ENCODE measurements around the gene TMEM132D. TPM values are rescaled to one million over a fixed set of nuclear protein-coding genes. Genes with fewer than 3 reads are reported as not detected.

TMEM132D gene
- total and polyA plus RNA-seq, 2 of the 4 experiments (the other 2 are of a cell fraction), result not detected

- in situ Hi-C loops (cut with MboI; ENCODE audit: low sequenced_read_pairs), result no loop called here
- WGBS, 2 experiments (ENCODE audit: extremely low coverage in 2 of 2, insufficient read length in 1 of 2), result no CpG with 5 or more reads among the region's 5 CpGs
Observed at GRCh38 chr12:129579879-129580278, 323.9 kb downstream of the TMEM132D start.

More at GRCh38 chr12:129579879-129580278, 323.9 kb downstream of the TMEM132D start:
- Histone ChIP-seq H3K4me3 (ENCODE audit: insufficient read depth, low read depth, low read length) (no peak overlapping the region), H3K18ac (ENCODE audit: low read depth, low read length) (no peak overlapping the region), H2BK15ac (ENCODE audit: low read depth, low read length) (no peak overlapping the region), H2BK5ac (ENCODE audit: low read depth, low read length, poor library complexity, severe bottlenecking) (no peak overlapping the region), H3K14ac (replicated peaks; ENCODE audit: low read depth, low read length) (no peak overlapping the region), H3K9me1 (ENCODE audit: insufficient read depth, low read length) (no peaks in the 10 kb centered on the region), H3K4me2 (ENCODE audit: low read depth, low read length) (no peak overlapping the region), H3K27ac (ENCODE audit: insufficient read depth, low read length) (no peak overlapping the region), H2AFZ (replicated peaks; ENCODE audit: low read length, poor library complexity) (no peak overlapping the region), H3K79me1 (ENCODE audit: low read depth in 1 of 2, low read length in 2 of 2) (no peaks in the 10 kb centered on the region), H3K4ac (ENCODE audit: low read depth, low read length) (no peak overlapping the region), H3K36me3 (ENCODE audit: control insufficient read depth, insufficient read depth, low read length) (no peaks in the 10 kb centered on the region), H3K4me1 (ENCODE audit: control insufficient read depth, insufficient read depth, low read length) (no peaks in the 10 kb centered on the region), H3K9ac (ENCODE audit: low read depth, low read length) (no peak overlapping the region), H3K23ac (ENCODE audit: low read depth, low read length) (no peak overlapping the region), H3K56ac (ENCODE audit: extremely low read depth, insufficient read depth, low read length) (no peak overlapping the region), H2BK20ac (ENCODE audit: low read depth, low read length) (no peak overlapping the region), H2AK5ac (ENCODE audit: low read depth, low read length) (no peak overlapping the region), H4K20me1 (ENCODE audit: insufficient read depth, low read length) (no peaks in the 10 kb centered on the region), H3K9me3 (ENCODE audit: control insufficient read depth, insufficient read depth, low read length) (peaks cover 29% of the 10 kb centered on the region), H4K5ac (ENCODE audit: low read depth, low read length) (no peak overlapping the region), H3K27me3 (ENCODE audit: control insufficient read depth, insufficient read depth, low read length) (no peaks in the 10 kb centered on the region), H2BK120ac (ENCODE audit: low read depth, low read length) (no peak overlapping the region), H2AK9ac (replicated peaks; ENCODE audit: low read depth, low read length, poor library complexity) (no peak overlapping the region), H4K8ac (ENCODE audit: low read depth in 2 of 2, low read length in 2 of 2) (no peak overlapping the region), H4K91ac (ENCODE audit: insufficient read depth, low read depth, low read length) (no peak overlapping the region)
- intact Hi-C loops (cut with micrococcal nuclease), result no loop called here
- ChIA-PET CTCF (no interaction called here), POLR2A (ENCODE audit: unreplicated experiment) (no interaction called here)
- TF ChIP-seq BHLHE40 (IDR thresholded peaks at IDR 0.05; ENCODE audit: low read depth, low read length) (no peak), CEBPB (IDR thresholded peaks at IDR 0.05; ENCODE audit: low read depth, low read length) (no peak), RCOR1 (IDR thresholded peaks at IDR 0.05; ENCODE audit: insufficient replicate concordance, low read length) (no peak), FOS (IDR thresholded peaks at IDR 0.05; ENCODE audit: low read depth, low read length) (no peak), MAZ (IDR thresholded peaks at IDR 0.05; ENCODE audit: borderline replicate concordance, low read depth, low read length) (no peak), CHD1 (IDR thresholded peaks at IDR 0.05; ENCODE audit: low read depth, low read length) (no peak), CTCF (conservative IDR thresholded peaks at IDR 0.05; ENCODE audit: low read depth, low read length) (no peak), MXI1 (IDR thresholded peaks at IDR 0.05; ENCODE audit: borderline replicate concordance, low read depth, low read length) (no peak), RAD21 (IDR thresholded peaks at IDR 0.05; ENCODE audit: low read length) (no peak), NFE2L2 (IDR thresholded peaks at IDR 0.05; ENCODE audit: low read depth, low read length) (no peak), MAFK (IDR thresholded peaks at IDR 0.05; ENCODE audit: low read depth, low read length) (no peak), USF2 (IDR thresholded peaks at IDR 0.05; ENCODE audit: low read depth, low read length) (no peak)
- dilution Hi-C loops (cut with HindIII; ENCODE audit: low sequenced_read_pairs, unreplicated experiment), result no loop called here
- no TSS peak for BruUV-seq (replicated peaks)
- no peak for ATAC-seq (ENCODE audit: low read depth)
- DNase-seq, result no peak
